ENCODE results near the gene PROX1. TPM values are rescaled to one million over a fixed set of nuclear protein-coding genes. Genes with fewer than 3 reads are reported as not detected.

The PROX1 gene
- total and polyA plus RNA-seq, 2 donors (not counting 1 experiment from before 2014, with no cell fraction given): 0.24 to 3.8 TPM

DNA sequence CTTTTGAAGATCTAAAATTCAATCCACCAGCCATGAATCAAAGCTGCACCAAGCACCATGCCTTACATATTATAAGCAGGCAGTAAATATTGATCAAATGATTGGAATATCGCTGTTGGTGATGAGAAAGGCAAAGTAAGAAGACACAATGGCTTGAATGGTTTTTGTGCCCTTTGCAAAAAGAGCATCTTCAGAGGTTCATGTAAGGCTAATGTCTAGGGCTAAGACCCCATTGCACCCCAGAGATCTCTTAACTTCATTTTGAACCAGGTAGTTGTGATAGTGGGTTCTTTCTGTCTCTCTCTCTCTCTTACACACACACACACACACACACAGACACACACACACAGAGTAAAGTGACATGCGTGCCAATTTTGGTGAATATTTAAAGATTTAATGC, 12.0 kb downstream of the PROX1 start:
- peaks cover 0 to 14% (median 0%) of the 10 kb centered on the region in 3 donors for H3K9me3 ChIP-seq (ENCODE audit: control extremely low read depth in 1 of 3, control insufficient read depth in 2 of 3, insufficient read depth in 1 of 3, low read length in 2 of 3)
- no peak for TF ChIP-seq EZH2 (IDR thresholded peaks at IDR 0.05; ENCODE audit: borderline replicate concordance, insufficient read depth, low read depth, low read length, poor library complexity, severe bottlenecking)
- TF ChIP-seq, protein P1, sequence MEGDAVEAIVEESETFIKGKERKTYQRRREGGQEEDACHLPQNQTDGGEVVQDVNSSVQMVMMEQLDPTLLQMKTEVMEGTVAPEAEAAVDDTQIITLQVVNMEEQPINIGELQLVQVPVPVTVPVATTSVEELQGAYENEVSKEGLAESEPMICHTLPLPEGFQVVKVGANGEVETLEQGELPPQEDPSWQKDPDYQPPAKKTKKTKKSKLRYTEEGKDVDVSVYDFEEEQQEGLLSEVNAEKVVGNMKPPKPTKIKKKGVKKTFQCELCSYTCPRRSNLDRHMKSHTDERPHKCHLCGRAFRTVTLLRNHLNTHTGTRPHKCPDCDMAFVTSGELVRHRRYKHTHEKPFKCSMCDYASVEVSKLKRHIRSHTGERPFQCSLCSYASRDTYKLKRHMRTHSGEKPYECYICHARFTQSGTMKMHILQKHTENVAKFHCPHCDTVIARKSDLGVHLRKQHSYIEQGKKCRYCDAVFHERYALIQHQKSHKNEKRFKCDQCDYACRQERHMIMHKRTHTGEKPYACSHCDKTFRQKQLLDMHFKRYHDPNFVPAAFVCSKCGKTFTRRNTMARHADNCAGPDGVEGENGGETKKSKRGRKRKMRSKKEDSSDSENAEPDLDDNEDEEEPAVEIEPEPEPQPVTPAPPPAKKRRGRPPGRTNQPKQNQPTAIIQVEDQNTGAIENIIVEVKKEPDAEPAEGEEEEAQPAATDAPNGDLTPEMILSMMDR (IDR thresholded peaks at IDR 0.05): no peak
- ATAC-seq (ENCODE audit: low read depth): no peak
- H3K4me2 ChIP-seq (replicated peaks; ENCODE audit: low read depth, low read length, poor library complexity, severe bottlenecking): no peak overlapping the region
- no peak overlapping the region for H3K9ac ChIP-seq (ENCODE audit: low read length)
- peaks cover 0 to 2% (median 0%) of the 10 kb centered on the region in 4 experiments for H3K27me3 ChIP-seq (replicated peaks in 1 of 4; ENCODE audit: control extremely low read depth in 1 of 4, control insufficient read depth in 3 of 4, insufficient read depth in 4 of 4, low read length in 3 of 4)
- no peaks in the 10 kb centered on the region for H3K4me1 Mint-ChIP-seq
- no peak overlapping the region for H3K27ac Mint-ChIP-seq
- no peak overlapping the region for H2AFZ ChIP-seq (ENCODE audit: insufficient read depth, low read depth, low read length, poor library complexity, severe bottlenecking)
- ChIA-PET CTCF (no interaction called here), POLR2A (no interaction called here)
- H3K9me3 Mint-ChIP-seq (ENCODE audit: insufficient read depth): no peaks in the 10 kb centered on the region
- no peaks in the 10 kb centered on the region for H3K27me3 Mint-ChIP-seq
- intact Hi-C loops (cut with micrococcal nuclease): no loop called here
- H3K4me3 ChIP-seq (ENCODE audit: control extremely low read depth in 1 of 5, extremely low read depth in 1 of 5, insufficient read depth in 1 of 5, low read depth in 2 of 5, low read length in 4 of 5): no peak overlapping the region
- no peaks in the 10 kb centered on the region for H3K36me3 ChIP-seq (replicated peaks in 1 of 2; ENCODE audit: control extremely low read depth in 1 of 2, control insufficient read depth in 1 of 2, extremely low read depth in 1 of 2, insufficient read depth in 2 of 2, low read length in 1 of 2)
- 100% methylated on average over 1 of the region's 2 CpGs for WGBS (ENCODE audit: insufficient coverage)
- DNase-seq: no peak
- no peaks in the 10 kb centered on the region for H3K79me2 ChIP-seq (ENCODE audit: control insufficient read depth, insufficient read depth, low read length)
- no peak overlapping the region for H3K27ac ChIP-seq (ENCODE audit: low read length in 2 of 2)
- no peak overlapping the region for H3K4me3 Mint-ChIP-seq
- H4K20me1 ChIP-seq (ENCODE audit: control insufficient read depth, insufficient read depth, low read length, poor library complexity, severe bottlenecking): no peaks in the 10 kb centered on the region
- no peaks in the 10 kb centered on the region for H3K4me1 ChIP-seq (ENCODE audit: control insufficient read depth in 2 of 2, insufficient read depth in 2 of 2, low read length in 2 of 2)

DNA sequence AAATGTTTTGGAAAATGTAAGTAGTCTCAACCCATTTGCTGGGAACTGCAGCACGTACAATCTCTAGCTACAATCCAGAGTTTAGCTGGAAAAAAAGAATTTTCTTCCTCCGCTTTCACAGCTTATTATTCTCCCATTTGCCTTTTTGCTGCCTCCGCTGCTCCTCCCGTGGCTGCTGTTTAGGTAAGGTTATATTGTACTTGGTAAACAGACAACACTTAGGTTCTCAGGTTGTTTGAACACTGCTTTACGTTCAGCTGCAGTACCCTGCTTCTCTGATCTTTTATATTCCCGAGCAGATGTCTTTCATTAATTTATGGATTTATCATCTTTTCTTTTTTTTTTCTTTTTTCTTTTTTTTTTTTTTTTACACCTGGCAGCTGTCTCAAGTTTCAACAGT, 14.3 kb downstream of the PROX1 start:
- ChIA-PET CTCF (no interaction called here), POLR2A (no interaction called here)
- peaks cover 5% of the 10 kb centered on the region for H3K27me3 Mint-ChIP-seq
- no peaks in the 10 kb centered on the region for H3K4me1 Mint-ChIP-seq
- Histone ChIP-seq H3K36me3 (replicated peaks in 1 of 2; ENCODE audit: control extremely low read depth in 1 of 2, control insufficient read depth in 1 of 2, extremely low read depth in 1 of 2, insufficient read depth in 2 of 2, low read length in 1 of 2) (no peaks in the 10 kb centered on the region), H3K4me1 (ENCODE audit: control insufficient read depth in 2 of 2, insufficient read depth in 2 of 2, low read length in 2 of 2) (no peaks in the 10 kb centered on the region), H3K9ac (ENCODE audit: low read length) (no peak overlapping the region), H3K9me3 (ENCODE audit: control extremely low read depth in 1 of 3, control insufficient read depth in 2 of 3, insufficient read depth in 1 of 3, low read length in 2 of 3) (peaks cover 0 to 10% (median 0%) of the 10 kb centered on the region in 3 donors), H2AFZ (ENCODE audit: insufficient read depth, low read depth, low read length, poor library complexity, severe bottlenecking) (no peak overlapping the region), H3K27ac (ENCODE audit: low read length in 2 of 2) (no peak overlapping the region), H3K4me3 (ENCODE audit: control extremely low read depth in 1 of 5, extremely low read depth in 1 of 5, insufficient read depth in 1 of 5, low read depth in 2 of 5, low read length in 4 of 5) (no peak overlapping the region), H3K27me3 (replicated peaks in 1 of 4; ENCODE audit: control extremely low read depth in 1 of 4, control insufficient read depth in 3 of 4, insufficient read depth in 4 of 4, low read length in 3 of 4) (no peaks in the 10 kb centered on the region), H3K4me2 (replicated peaks; ENCODE audit: low read depth, low read length, poor library complexity, severe bottlenecking) (no peak overlapping the region), H3K79me2 (ENCODE audit: control insufficient read depth, insufficient read depth, low read length) (no peaks in the 10 kb centered on the region), H4K20me1 (ENCODE audit: control insufficient read depth, insufficient read depth, low read length, poor library complexity, severe bottlenecking) (no peaks in the 10 kb centered on the region)
- no peak overlapping the region for H3K4me3 Mint-ChIP-seq
- no CpG with 5 or more reads among the region's 6 CpGs for WGBS (ENCODE audit: insufficient coverage)
- H3K9me3 Mint-ChIP-seq (ENCODE audit: insufficient read depth): no peaks in the 10 kb centered on the region
- TF ChIP-seq, protein P1 (IDR thresholded peaks at IDR 0.05): no peak
- TF ChIP-seq EZH2 (IDR thresholded peaks at IDR 0.05; ENCODE audit: borderline replicate concordance, insufficient read depth, low read depth, low read length, poor library complexity, severe bottlenecking): no peak
- DNase-seq (no peak), ATAC-seq (ENCODE audit: low read depth) (no peak)
- intact Hi-C loops (cut with micrococcal nuclease): no loop called here
- H3K27ac Mint-ChIP-seq: no peak overlapping the region

All from B cell (primary cell).